ENCODE data around the gene MNT. TPM values are rescaled to one million over a fixed set of nuclear protein-coding genes. Genes with fewer than 3 reads are reported as not detected.

MNT gene
- polyA plus RNA-seq, 1 experiment = 2.2 TPM

GRCh38 chr17:2347805-2348685 is 52.8 kb downstream of the MNT start:
- ChIA-PET POLR2A (interaction anchor here (0.5 to 1.4 kb wide), 6 partner anchors 10 to 45 kb away, joined by 3 to 7 read pairs (median 4); partner anchors contain the start of genes SMG6, SRR and TSR1), CTCF (interaction anchor here (1.4 to 1.8 kb wide), 2 partner anchors 34 to 68 kb away, joined by 5 to 11 read pairs; no protein-coding TSS in a partner anchor)
- Histone ChIP-seq H3K27ac (ENCODE audit: low read depth, low read length) (peak overlapping the region; percentile 43), H3K27me3 (ENCODE audit: control insufficient read depth, insufficient read depth, low read length) (no peaks in the 10 kb centered on the region), H3K9me3 (ENCODE audit: control insufficient read depth, insufficient read depth, low read length) (no peaks in the 10 kb centered on the region), H3K4me3 (ENCODE audit: low read depth, low read length) (no peak overlapping the region)
- no peak for TF ChIP-seq CTCF (IDR thresholded peaks at IDR 0.05; ENCODE audit: low read depth, low read length)
- peak; percentile 72 for DNase-seq (ENCODE audit: low read depth, low spot score)

GRCh38 chr17:2346475-2346874 is 54.4 kb downstream of the MNT start:
- CTCF ChIA-PET = no interaction called here
- H3K27me3 ChIP-seq (ENCODE audit: control insufficient read depth, insufficient read depth, low read length) = no peaks in the 10 kb centered on the region
- no peaks in the 10 kb centered on the region for H3K9me3 ChIP-seq (ENCODE audit: control insufficient read depth, insufficient read depth, low read length)
- H3K4me3 ChIP-seq (ENCODE audit: low read depth, low read length) = no peak overlapping the region
- POLR2A ChIA-PET = no interaction called here
- DNase-seq (ENCODE audit: low read depth, low spot score) = no peak
- no peak for TF ChIP-seq CTCF (IDR thresholded peaks at IDR 0.05; ENCODE audit: low read depth, low read length)
- no peak overlapping the region for H3K27ac ChIP-seq (ENCODE audit: low read depth, low read length)

GRCh38 chr17:2344528-2344927 is 56.3 kb downstream of the MNT start:
- CTCF ChIA-PET = interaction anchor here (0.6 kb wide), 1 partner anchor 8 kb away, joined by 4 read pairs; no protein-coding TSS in a partner anchor
- H3K27ac ChIP-seq (ENCODE audit: low read depth, low read length) = no peak overlapping the region
- H3K9me3 ChIP-seq (ENCODE audit: control insufficient read depth, insufficient read depth, low read length) = 0 out of 2 replicates have a peak, but pooled peaks cover 2% of the 10 kb centered on the region
- no peaks in the 10 kb centered on the region for H3K27me3 ChIP-seq (ENCODE audit: control insufficient read depth, insufficient read depth, low read length)
- no peak overlapping the region for H3K4me3 ChIP-seq (ENCODE audit: low read depth, low read length)
- no peak for TF ChIP-seq CTCF (IDR thresholded peaks at IDR 0.05; ENCODE audit: low read depth, low read length)
- POLR2A ChIA-PET = interaction anchor here (0.6 kb wide), 1 partner anchor 278 kb away, joined by 12 read pairs; no protein-coding TSS in a partner anchor
- no peak for DNase-seq (ENCODE audit: low read depth, low spot score)

GRCh38 chr17:2343421-2343820 is 57.4 kb downstream of the MNT start:
- ChIA-PET CTCF (interaction anchor here (1.5 kb wide), 1 partner anchor 10 kb away, joined by 6 read pairs; no protein-coding TSS in a partner anchor), POLR2A (no interaction called here)
- TF ChIP-seq CTCF (IDR thresholded peaks at IDR 0.05; ENCODE audit: low read depth, low read length) = no peak
- Histone ChIP-seq H3K4me3 (ENCODE audit: low read depth, low read length) (no peak overlapping the region), H3K27me3 (ENCODE audit: control insufficient read depth, insufficient read depth, low read length) (no peaks in the 10 kb centered on the region), H3K27ac (ENCODE audit: low read depth, low read length) (no peak overlapping the region), H3K9me3 (ENCODE audit: control insufficient read depth, insufficient read depth, low read length) (0 out of 2 replicates have a peak, but pooled peaks cover 3% of the 10 kb centered on the region)
- no peak for DNase-seq (ENCODE audit: low read depth, low spot score)

- H3K9me3 ChIP-seq (ENCODE audit: control insufficient read depth, insufficient read depth, low read length) = peaks cover 3% of the 10 kb centered on the region; the same call in 1 of the 2 replicates
- DNase-seq (ENCODE audit: low read depth, low spot score) = no peak
- ChIA-PET POLR2A (interaction anchor here (0.7 to 1.4 kb wide), 5 partner anchors 10 to 80 kb away, joined by 3 to 8 read pairs (median 4); partner anchors contain the start of genes SMG6 and SRR), CTCF (interaction anchor here (3.2 to 3.6 kb wide), 2 partner anchors 15 to 44 kb away, joined by 14 to 15 read pairs; no protein-coding TSS in a partner anchor)
- peak overlapping the region; percentile 39 for H3K27ac ChIP-seq (ENCODE audit: low read depth, low read length)
- peak overlapping the region; percentile 95 for H3K4me3 ChIP-seq (ENCODE audit: low read depth, low read length)
- no peak for TF ChIP-seq CTCF (IDR thresholded peaks at IDR 0.05; ENCODE audit: low read depth, low read length)
- H3K27me3 ChIP-seq (ENCODE audit: control insufficient read depth, insufficient read depth, low read length) = no peaks in the 10 kb centered on the region
These were observed 62.6 kb downstream of the MNT start for GRCh38 chr17:2338315-2338657.

Data from AG04450 (cell line).